Gastroesophageal sphincter (tissue), 3 donors: ENCODE data around the gene FARS2.

ENCODE experiments used
- POLR2A ChIP-seq, 2 donors: fragments of 450-650 bp; IDR thresholded peaks; one replicate each; pipeline ENCODE4 v1.6.1; 2017; ENCODE audit warnings: antibody characterized with exemption in 2 of 2, mild to moderate bottlenecking in 2 of 2, moderate library complexity in 1 of 2
- TF ChIP-seq, protein P1 (sequence below), 4 experiments: fragments of 200-600 bp in 2 of 4; fragments of 450-650 bp in 2 of 4; sonication (generic) in 1 of 4; IDR thresholded peaks; one replicate each; pipeline ENCODE4 v1.5.1; 2017 to 2019; ENCODE audit warnings: antibody characterized with exemption in 4 of 4, mild to moderate bottlenecking in 2 of 4, moderate library complexity in 2 of 4

DNA sequence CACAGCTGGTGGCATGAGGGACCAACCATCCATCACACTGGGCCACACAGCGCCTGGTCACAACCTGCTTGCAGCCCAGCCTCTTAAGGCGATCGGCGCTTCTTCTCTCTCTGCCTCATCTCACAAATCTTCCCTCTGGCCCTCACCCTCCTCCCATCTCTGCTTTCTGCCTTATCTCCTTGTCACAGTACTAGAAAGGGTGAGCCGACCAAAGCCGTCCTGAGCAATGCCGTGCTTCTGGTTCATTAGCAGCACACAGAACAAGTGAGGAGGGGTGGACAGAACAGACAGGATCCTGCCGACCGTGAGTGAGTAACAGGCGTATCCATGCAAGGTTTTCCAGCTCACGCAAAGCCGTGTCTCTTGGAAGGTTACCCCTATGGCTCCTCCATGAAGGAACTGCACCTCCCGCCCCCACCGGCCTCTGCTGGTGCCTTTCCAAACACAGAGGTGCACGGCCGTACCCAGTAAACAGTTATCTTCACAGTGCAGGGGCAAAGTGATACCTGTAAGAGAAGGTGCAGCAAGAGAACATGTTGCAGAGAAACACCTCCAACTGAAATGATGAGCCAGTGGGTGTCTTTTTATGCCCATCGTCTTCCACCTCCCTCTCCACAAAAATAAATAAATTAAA is 331.7 kb downstream of the FARS2 start:
- TF ChIP-seq, protein P1, sequence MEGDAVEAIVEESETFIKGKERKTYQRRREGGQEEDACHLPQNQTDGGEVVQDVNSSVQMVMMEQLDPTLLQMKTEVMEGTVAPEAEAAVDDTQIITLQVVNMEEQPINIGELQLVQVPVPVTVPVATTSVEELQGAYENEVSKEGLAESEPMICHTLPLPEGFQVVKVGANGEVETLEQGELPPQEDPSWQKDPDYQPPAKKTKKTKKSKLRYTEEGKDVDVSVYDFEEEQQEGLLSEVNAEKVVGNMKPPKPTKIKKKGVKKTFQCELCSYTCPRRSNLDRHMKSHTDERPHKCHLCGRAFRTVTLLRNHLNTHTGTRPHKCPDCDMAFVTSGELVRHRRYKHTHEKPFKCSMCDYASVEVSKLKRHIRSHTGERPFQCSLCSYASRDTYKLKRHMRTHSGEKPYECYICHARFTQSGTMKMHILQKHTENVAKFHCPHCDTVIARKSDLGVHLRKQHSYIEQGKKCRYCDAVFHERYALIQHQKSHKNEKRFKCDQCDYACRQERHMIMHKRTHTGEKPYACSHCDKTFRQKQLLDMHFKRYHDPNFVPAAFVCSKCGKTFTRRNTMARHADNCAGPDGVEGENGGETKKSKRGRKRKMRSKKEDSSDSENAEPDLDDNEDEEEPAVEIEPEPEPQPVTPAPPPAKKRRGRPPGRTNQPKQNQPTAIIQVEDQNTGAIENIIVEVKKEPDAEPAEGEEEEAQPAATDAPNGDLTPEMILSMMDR (IDR thresholded peaks at IDR 0.05) = no peak
- no peak for TF ChIP-seq POLR2A (IDR thresholded peaks at IDR 0.05)
